ENCODE data around the gene PSMC3IP.

GRCh38 chr17:42563143-42563509 is 14.4 kb downstream of the PSMC3IP start:
- TF ChIP-seq CTCF (IDR thresholded peaks at IDR 0.05; ENCODE audit: low read depth, low read length, poor library complexity, severe bottlenecking) (peak; percentile 23), EZH2phosphoT487 (IDR thresholded peaks at IDR 0.05; ENCODE audit: borderline replicate concordance, low read length) (no peak)

Measured in DOHH2 (cell line).